Activated T-cell treated with anti-CD3 and anti-CD28 coated beads, Interleukin-2, amount 50 U/mL, for 4 hours (primary cell): Measurements from ENCODE around the gene MT4. TPM values are rescaled to one million over a fixed set of nuclear protein-coding genes. Genes with fewer than 3 reads are reported as not detected.

Experiments used
- ATAC-seq, 2 donors: fragments of 200-7000 bp; cut with Tn5 transposase; one replicate each; pipeline ENCODE4 v1.10.0; 2021
- DNase-seq: peaks from one replicate; pipeline ENCODE4 v3.0.0-alpha.2; 2020
- H3K27me3 Mint-ChIP-seq: one replicate; pipeline ENCODE4 v1.8.0; 2021; ENCODE audit warnings: low read depth, mixed read lengths
- H3K36me3 Mint-ChIP-seq: one replicate; pipeline ENCODE4 v1.8.0; 2022; ENCODE audit warnings: mixed read lengths; ENCODE audit not compliant: insufficient read depth
- H3K4me1 Mint-ChIP-seq: one replicate; pipeline ENCODE4 v1.8.0; 2021; ENCODE audit warnings: low read depth, mixed read lengths
- H3K4me3 Mint-ChIP-seq: one replicate; pipeline ENCODE4 v1.8.0; 2021; ENCODE audit warnings: mild to moderate bottlenecking, moderate library complexity, mixed read lengths
- H3K9me3 Mint-ChIP-seq: one replicate; pipeline ENCODE4 v1.8.0; 2021; ENCODE audit warnings: mixed read lengths
- total RNA-seq, 3 donors: library from RNA; stranded (reverse); gene quantifications; one replicate each; pipeline ENCODE4 v1.2.1, GENCODE V29; 2021

The MT4 gene
- total RNA-seq, 3 donors from 2014 or later, result not detected

DNA sequence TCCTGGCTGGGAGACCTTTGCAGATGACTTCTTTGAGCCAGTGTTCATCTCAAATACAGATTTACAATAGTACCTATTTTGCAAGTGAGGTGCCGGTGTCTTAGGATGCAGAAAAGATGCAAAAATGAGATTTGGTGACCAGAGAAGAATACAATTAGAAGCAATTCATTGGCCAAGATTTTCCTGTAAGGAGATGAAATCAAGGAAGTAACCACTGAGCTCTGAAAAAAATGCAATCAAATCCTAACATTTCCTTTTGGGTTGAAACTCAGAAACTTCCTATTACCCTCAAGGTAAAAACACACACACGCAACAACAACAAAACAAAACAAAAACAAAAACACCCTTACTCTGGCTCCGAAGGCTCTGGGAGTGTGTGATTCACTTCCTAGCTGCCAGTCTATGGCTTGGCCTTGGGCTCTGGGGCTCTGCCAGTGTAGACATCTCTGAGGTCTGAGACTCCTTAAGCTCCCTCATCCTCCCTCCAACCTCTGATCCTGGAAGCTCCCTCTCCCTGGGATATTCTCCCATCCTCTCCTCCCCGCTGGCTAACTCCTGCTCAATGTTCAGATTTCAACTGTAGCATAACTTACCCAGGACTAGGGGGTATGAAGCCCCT, 16.8 kb upstream of the MT4 start:
- Mint-ChIP-seq H3K4me1 (peaks cover 16% of the 10 kb centered on the region), H3K9me3 (no peaks in the 10 kb centered on the region), H3K4me3 (no peak overlapping the region), H3K36me3 (no peaks in the 10 kb centered on the region), H3K27me3 (peaks cover 2% of the 10 kb centered on the region)
- ATAC-seq, result no peak
- no peak for DNase-seq

DNA sequence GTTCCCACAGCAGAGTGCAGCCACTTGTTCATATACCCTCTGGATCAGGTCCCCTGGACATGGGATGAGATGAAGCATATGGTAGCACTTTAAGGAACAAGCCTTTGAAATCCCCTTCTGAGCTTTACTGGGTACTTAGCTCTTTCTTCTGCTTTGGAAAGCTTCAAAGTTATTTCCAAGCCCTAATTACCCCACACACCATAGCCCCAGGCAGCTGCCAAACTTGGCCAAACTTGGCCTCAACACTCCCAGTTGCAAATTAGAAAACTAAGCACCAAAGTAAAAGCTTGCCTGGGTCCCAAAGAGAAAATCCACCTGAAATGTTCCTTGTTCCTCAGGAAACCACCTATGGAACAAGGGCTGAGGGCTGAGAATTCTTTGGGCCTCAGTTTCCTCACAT, 15.7 kb upstream of the MT4 start:
- no peak for ATAC-seq
- H3K4me1 Mint-ChIP-seq, result peaks cover 16% of the 10 kb centered on the region

DNA sequence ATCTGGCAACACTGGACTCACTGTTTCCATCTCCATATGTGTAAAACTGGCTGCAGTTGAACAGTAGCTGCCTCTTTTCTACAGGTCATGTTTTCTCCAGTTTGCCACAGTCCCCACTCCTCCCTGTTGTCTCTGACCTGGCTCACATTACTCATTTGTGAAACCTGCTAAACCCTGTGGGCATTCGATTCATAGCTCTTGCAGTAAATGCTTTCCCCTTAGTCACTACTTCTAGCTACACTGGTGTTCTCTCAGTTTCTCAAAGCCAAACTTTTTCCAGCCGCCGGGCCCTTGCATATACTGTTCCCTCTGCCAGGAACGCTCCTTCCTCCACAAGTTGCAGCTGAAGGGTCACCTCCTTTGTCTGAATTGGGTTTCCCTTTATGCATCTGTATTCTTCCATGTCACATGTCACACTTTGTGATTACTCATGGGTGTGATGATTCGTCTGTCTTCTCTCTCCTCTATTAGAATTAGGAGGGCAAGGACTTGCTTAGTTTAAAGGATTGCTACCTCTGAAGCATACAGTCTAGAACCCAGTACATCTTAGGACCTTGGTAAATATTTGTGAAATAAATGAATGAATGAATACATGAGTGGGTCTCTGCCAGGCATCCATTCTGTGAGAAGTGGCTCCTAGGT, 15.0 kb upstream of the MT4 start:
- Mint-ChIP-seq H3K36me3 (no peaks in the 10 kb centered on the region), H3K9me3 (no peaks in the 10 kb centered on the region), H3K4me1 (peaks cover 16% of the 10 kb centered on the region), H3K4me3 (no peak overlapping the region), H3K27me3 (peaks cover 2% of the 10 kb centered on the region)
- DNase-seq, result no peak
- ATAC-seq, result peak; percentile 70 to 75

More for the DNA sequence above, 15.7 kb upstream of the MT4 start:
- peaks cover 2% of the 10 kb centered on the region for H3K27me3 Mint-ChIP-seq
- no peaks in the 10 kb centered on the region for H3K36me3 Mint-ChIP-seq
- no peak overlapping the region for H3K4me3 Mint-ChIP-seq
- no peaks in the 10 kb centered on the region for H3K9me3 Mint-ChIP-seq
- DNase-seq, result no peak

DNA sequence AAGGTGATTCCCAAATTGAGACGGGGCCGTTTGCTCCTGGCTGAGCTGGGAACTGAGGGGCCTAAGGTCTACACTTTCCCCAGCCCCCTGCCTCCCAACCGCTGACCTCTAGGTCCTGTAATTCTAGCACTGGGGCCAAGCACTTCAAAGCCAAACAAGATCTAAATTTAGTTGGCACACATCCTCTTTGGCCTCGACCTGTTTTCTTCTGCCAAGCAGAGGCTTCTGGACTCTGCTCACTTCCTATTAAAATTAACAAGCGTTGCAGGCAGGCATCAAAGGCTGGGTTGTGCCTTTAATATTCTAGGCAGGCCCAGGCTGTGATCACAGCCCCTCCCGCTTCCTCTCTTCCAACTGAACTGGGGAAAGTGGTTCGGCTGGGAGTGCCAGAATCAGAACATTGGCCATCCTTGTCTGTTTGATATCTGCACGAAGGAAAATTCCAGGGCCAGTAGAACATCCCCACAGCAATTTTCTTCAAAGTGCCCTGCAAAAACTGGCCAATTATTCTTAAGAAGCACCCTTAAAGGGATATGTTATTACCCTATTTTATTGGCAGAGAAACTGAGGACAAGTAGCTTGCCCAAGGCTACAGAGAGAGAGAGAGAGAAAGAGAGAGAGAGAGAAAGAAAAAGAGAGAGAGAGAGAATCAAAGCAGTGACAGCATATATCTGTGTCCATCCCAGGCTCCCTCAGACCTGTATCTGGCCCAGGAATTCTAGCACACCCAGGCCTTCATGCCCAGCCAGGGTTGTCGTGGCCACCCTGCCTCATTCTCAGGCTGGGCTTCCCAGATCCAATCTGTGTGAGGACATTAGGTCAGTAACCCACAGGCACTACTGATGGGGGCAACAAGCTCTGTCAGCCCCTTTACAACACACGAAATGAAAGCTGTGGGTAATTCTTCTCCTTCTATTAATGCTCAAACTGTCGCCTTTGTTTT, 12.8 kb upstream of the MT4 start:
- no peaks in the 10 kb centered on the region for H3K36me3 Mint-ChIP-seq
- H3K4me3 Mint-ChIP-seq, result no peak overlapping the region
- DNase-seq (no peak), ATAC-seq (no peak)
- H3K4me1 Mint-ChIP-seq, result peaks cover 14% of the 10 kb centered on the region
- peaks cover 9% of the 10 kb centered on the region for H3K27me3 Mint-ChIP-seq
- H3K9me3 Mint-ChIP-seq, result no peaks in the 10 kb centered on the region

DNA sequence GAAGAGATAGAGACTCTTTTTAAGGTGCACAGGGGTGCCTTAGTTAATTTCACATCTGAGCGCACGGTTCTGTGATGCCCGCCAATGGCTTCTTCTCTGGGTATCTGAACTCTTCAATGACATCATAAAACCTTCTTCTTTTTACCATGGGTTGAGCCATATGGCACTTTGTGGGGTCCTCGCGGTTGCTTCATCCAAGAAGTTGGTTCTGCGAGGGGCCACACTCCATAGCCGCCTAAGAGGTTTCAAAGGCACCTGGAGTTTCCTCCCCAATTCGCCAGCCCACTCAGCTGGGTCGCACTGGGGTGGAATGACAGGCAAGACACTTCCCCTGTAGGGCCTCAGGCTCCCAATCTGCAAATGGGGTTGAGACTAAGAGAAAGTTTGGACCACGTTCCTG, 10.4 kb upstream of the MT4 start:
- no peaks in the 10 kb centered on the region for H3K9me3 Mint-ChIP-seq
- H3K4me1 Mint-ChIP-seq, result no peaks in the 10 kb centered on the region
- no peaks in the 10 kb centered on the region for H3K36me3 Mint-ChIP-seq
- H3K4me3 Mint-ChIP-seq, result no peak overlapping the region
- ATAC-seq (no peak), DNase-seq (no peak)
- peaks cover 10% of the 10 kb centered on the region for H3K27me3 Mint-ChIP-seq

DNA sequence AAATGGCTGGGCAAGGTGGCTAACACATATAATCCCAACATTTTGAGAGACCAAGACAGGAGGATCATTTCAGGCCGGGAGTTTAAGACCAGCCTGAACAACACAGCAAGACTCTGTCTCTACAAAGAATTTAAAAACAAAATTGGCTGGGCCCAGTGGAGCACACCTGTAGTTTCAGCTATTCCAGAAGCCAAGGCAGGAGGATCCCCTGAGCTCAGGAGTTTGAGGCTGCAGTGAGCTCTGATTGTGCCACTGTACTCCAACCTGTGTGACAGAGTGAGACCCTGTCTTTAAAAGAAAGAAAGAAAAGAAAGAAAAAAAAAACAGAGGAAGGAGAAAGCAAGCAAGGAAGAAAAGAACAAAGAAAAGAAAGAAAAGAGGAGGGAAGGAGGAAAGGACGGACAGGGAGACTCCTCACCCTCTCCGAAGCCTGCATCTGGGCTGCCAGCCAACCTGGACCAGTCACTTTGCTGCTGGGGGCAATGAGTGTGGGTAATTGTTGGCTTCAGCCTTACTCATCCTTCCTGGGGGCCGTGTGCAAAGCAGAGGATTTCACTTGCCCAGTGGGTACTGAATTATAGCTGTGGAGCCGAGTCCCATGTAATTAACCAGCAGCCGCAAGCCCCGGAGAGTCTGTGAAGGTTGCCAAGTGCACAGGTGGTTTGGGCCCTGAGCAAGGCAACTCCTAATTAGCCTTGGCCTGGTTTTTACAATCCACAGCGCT, 6.7 kb upstream of the MT4 start:
- Mint-ChIP-seq H3K36me3 (no peaks in the 10 kb centered on the region), H3K27me3 (peaks cover 15% of the 10 kb centered on the region), H3K9me3 (no peaks in the 10 kb centered on the region), H3K4me3 (no peak overlapping the region), H3K4me1 (no peaks in the 10 kb centered on the region)
- no peak for DNase-seq
- no peak for ATAC-seq

DNA sequence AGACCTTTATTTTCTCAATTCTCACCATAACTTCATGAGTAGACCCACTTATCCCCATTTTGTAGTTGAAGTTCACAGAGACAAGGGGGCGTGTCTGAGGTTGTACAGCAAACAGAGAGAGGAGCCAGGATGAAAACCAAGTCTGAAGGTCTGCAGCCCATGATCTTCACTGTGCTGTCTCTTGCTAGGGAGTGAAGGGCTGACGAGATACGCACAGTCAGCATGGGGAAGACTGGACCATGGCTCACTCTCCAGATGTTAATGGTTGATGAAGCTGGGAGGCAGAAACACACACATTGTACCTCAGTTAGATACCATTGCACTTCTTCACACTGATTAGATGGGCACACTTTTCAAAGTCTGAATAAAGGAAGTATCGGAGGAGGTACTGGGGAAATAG, 5.8 kb upstream of the MT4 start:
- H3K27me3 Mint-ChIP-seq, result peaks cover 15% of the 10 kb centered on the region
- no peak overlapping the region for H3K4me3 Mint-ChIP-seq
- ATAC-seq (no peak), DNase-seq (no peak)
- H3K9me3 Mint-ChIP-seq, result no peaks in the 10 kb centered on the region
- no peaks in the 10 kb centered on the region for H3K36me3 Mint-ChIP-seq
- H3K4me1 Mint-ChIP-seq, result no peaks in the 10 kb centered on the region

DNA sequence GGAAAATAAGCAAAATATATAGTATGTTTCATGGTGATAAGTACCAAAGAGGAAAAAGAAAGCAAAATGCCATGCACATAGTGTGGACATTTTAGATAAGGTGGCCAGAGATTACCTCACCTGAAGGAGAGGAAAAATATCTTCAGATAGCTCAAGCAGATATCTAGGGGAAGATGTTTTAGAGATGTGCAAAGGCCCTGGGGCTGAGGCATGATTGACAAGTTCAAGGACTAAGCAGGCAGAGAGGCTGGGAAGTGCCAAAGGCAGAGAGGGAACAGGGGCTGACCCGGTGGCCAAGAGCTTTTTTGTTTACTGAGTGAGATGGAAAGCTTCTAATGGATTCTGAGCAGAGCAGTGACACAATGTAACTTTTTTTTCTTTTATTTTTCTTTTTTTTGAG, 4.4 kb upstream of the MT4 start:
- H3K4me1 Mint-ChIP-seq, result no peaks in the 10 kb centered on the region
- H3K27me3 Mint-ChIP-seq, result peaks cover 13% of the 10 kb centered on the region
- no peaks in the 10 kb centered on the region for H3K9me3 Mint-ChIP-seq
- no peak for DNase-seq
- ATAC-seq, result no peak
- H3K36me3 Mint-ChIP-seq, result no peaks in the 10 kb centered on the region
- H3K4me3 Mint-ChIP-seq, result no peak overlapping the region

DNA sequence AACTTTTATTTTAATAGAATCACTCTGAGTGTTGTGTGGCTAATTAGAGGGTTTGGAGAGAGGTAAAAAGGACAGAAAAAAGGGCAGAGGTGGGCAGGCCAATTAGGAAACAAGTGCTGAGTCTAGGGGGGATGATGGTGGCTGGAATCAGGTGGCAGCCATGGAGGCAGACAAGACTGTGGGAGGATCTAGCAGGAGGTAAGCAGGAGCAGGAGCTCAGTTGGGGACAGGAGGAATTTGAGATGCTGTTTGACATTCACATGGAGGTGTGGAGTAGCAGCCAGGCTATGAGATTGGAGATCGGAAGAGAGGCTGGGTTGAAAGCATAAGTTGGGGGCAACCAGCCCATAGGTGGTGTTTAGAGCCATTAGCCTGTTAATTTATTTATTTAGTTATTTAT, 3.7 kb upstream of the MT4 start:
- ATAC-seq (no peak), DNase-seq (no peak)
- Mint-ChIP-seq H3K36me3 (no peaks in the 10 kb centered on the region), H3K9me3 (no peaks in the 10 kb centered on the region), H3K4me1 (no peaks in the 10 kb centered on the region), H3K4me3 (no peak overlapping the region), H3K27me3 (peaks cover 10% of the 10 kb centered on the region)

DNA sequence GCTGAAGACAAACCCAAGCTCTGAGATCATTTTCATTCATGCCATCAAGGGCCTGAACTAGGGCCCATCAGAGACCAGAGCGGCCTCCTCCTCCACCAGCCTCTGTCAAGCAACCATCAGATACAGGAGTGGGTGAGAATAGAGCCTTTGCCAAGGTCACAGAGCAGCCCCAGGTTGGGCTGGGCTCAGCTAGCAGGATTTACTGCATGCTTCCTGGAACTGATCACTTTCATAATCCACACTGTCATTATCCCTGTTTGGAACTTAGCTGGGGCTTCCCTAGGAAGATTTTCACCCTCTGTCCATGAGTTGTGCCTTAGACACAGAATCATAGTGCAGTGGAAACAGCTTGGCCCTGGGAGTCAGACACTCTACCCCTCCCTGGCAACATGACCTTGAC, 5.1 kb downstream of the MT4 start:
- DNase-seq, result no peak
- peaks cover 3% of the 10 kb centered on the region for H3K27me3 Mint-ChIP-seq
- no peaks in the 10 kb centered on the region for H3K36me3 Mint-ChIP-seq

DNA sequence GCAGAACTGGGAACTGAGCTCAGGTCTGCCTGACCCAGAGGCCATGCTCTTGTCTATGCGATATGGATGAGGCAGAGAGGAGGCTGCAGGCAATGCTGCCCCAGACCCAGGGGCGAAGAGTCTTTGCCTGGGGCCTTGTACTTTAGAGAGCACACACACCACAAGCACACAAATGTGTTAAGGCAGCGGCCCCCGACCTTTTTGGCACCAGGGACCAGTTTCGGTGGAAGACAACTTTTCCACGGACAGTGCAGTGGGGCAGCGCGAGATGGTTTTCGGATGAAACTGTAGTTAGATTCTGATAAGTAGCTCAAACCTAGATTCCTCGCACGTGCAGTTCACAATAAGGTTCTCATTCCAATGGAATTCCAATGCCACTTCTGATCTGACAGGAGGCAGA, 6.7 kb downstream of the MT4 start:
- H3K4me3 Mint-ChIP-seq, result no peak overlapping the region
- DNase-seq (no peak), ATAC-seq (no peak)
- peaks cover 3% of the 10 kb centered on the region for H3K27me3 Mint-ChIP-seq
- H3K4me1 Mint-ChIP-seq, result no peaks in the 10 kb centered on the region
- peaks cover 6% of the 10 kb centered on the region for H3K9me3 Mint-ChIP-seq
- H3K36me3 Mint-ChIP-seq, result no peaks in the 10 kb centered on the region

More for the DNA sequence above, 5.1 kb downstream of the MT4 start:
- Mint-ChIP-seq H3K9me3 (peaks cover 6% of the 10 kb centered on the region), H3K4me3 (no peak overlapping the region), H3K4me1 (no peaks in the 10 kb centered on the region)
- ATAC-seq, result no peak

DNA sequence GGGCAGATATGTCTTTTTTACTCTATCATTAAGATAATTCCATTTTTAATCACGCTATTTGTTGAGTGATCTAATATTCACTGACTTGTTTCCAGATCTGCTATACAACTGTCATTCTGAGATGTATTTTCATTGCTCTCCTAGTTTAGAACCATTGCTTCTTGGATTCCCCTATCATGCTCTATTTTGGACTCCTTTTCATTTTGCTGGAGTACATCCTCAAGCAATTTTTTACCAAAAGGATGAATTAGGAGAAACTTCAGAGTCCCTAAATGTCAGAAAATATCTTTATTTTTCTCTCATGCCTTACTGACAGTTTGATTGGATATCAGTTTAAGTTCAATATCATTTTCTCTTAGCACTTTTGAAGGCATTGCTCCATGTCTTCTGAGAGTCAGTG, 9.8 kb downstream of the MT4 start:
- DNase-seq, result no peak
- Mint-ChIP-seq H3K4me3 (no peak overlapping the region), H3K4me1 (peaks cover 4% of the 10 kb centered on the region), H3K9me3 (peaks cover 6% of the 10 kb centered on the region), H3K36me3 (no peaks in the 10 kb centered on the region), H3K27me3 (no peaks in the 10 kb centered on the region)
- no peak for ATAC-seq

DNA sequence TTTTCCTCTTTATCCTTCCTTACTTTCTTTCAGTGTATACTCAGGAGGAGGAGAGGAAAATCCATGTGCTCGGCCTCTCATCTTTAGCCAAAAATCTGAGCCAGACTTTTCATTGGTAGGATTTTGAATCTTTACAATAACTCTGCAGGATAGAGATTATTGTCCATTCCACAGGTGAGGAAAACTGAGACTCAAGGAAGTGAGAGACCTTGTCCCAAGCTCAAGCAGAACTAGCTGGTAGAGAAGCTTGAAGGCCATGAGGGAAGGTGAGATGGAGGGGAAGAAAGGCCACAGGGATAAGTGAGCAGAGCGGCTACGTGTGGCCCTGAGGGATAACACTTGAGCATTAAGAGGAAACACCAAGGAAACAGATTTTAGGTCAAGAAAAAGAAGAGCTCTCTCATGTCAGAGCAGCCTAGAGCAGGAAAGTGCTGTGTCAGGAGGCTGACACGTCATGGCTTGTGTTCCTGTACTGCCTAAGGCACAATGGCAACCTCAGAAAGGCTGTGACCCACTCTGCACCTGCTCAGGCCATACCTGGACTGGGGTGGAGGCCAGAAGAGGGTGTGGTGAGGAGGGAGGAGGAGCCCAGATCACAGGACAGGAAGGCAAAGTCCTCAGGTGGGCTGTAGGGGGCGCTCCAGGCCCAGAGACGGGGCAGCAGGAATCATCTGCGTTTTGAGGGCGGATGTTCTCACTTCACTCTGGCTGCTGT, 11.9 kb downstream of the MT4 start:
- H3K4me1 Mint-ChIP-seq, result peaks cover 4% of the 10 kb centered on the region
- peaks cover 6% of the 10 kb centered on the region for H3K9me3 Mint-ChIP-seq
- no peaks in the 10 kb centered on the region for H3K27me3 Mint-ChIP-seq
- H3K36me3 Mint-ChIP-seq, result no peaks in the 10 kb centered on the region
- ATAC-seq (peak; percentile 100), DNase-seq (peak; percentile 77)
- no peak overlapping the region for H3K4me3 Mint-ChIP-seq

DNA sequence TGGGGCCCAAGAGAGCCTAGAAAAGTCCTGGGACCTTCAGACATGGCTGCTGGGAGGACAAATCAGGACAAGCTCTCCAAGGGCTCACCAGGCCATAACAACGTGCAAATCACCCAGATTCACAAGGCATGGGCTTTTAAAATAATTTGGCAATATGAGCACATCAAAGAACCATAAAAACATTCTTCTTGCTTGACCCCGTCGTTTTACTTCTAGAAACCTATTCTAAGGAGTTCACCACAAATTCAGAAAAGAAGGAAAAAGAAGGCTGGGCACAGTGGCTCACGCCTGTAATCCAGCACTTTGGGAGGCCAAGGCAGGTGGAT, 12.4 kb downstream of the MT4 start:
- ATAC-seq, result no peak
- no peaks in the 10 kb centered on the region for H3K27me3 Mint-ChIP-seq
- peaks cover 4% of the 10 kb centered on the region for H3K4me1 Mint-ChIP-seq
- DNase-seq, result no peak
- peaks cover 6% of the 10 kb centered on the region for H3K9me3 Mint-ChIP-seq
- H3K4me3 Mint-ChIP-seq, result no peak overlapping the region
- no peaks in the 10 kb centered on the region for H3K36me3 Mint-ChIP-seq
